H1 (cell line): Measurements from ENCODE around the gene COMMD7. TPM values are rescaled to one million over a fixed set of nuclear protein-coding genes. Genes with fewer than 3 reads are reported as not detected.

ENCODE experiments used
- ATF2 ChIP-seq: IDR thresholded peaks from 2 replicates; pipeline ENCODE4 v1.6.1; 2012; ENCODE audit warnings: low read length, inconsistent platforms
- BACH1 ChIP-seq: IDR thresholded peaks from 2 replicates; pipeline ENCODE4 v1.6.1; 2012; ENCODE audit warnings: low read length, improper control_type of control experiment
- BRCA1 ChIP-seq: IDR thresholded peaks from 2 replicates; pipeline ENCODE4 v1.6.1; 2012; ENCODE audit warnings: low read depth, low read length, improper control_type of control experiment
- CHD2 ChIP-seq: IDR thresholded peaks from 2 replicates; pipeline ENCODE4 v1.6.1; 2012; ENCODE audit warnings: low read length, improper control_type of control experiment
- EGR1 ChIP-seq: IDR thresholded peaks from 2 replicates; pipeline ENCODE4 v1.6.1; 2011; ENCODE audit warnings: low read depth, low read length, borderline replicate concordance
- KDM1A ChIP-seq: fragments of 200-600, 300-600 bp; sonication (generic); IDR thresholded peaks from 2 replicates; pipeline ENCODE4 v1.7.1; 2016; ENCODE audit warnings: mild to moderate bottlenecking, low read length, borderline replicate concordance
- KDM4A ChIP-seq: IDR thresholded peaks from one replicate; pipeline ENCODE4 v1.7.1; 2012; ENCODE audit warnings: low read depth, mild to moderate bottlenecking, moderate library complexity, low read length, inconsistent platforms; ENCODE audit not compliant: severe bottlenecking
- PHF8 ChIP-seq: fragments of 200-600 bp; sonication (generic); conservative IDR thresholded peaks from 2 replicates; pipeline ENCODE4 v1.7.1; 2012; ENCODE audit warnings: low read depth, mild to moderate bottlenecking, inconsistent platforms, low read length, moderate library complexity
- POLR2AphosphoS5 ChIP-seq: IDR thresholded peaks from 2 replicates; pipeline ENCODE4 v1.6.1; 2011; ENCODE audit warnings: low read depth, low read length
- POU5F1 ChIP-seq: IDR thresholded peaks from 2 replicates; pipeline ENCODE4 v1.6.1; 2011; ENCODE audit warnings: low read depth, mild to moderate bottlenecking, low read length, moderate library complexity
- RAD21 ChIP-seq, 2 experiments: IDR thresholded peaks in 1 of 2; conservative IDR thresholded peaks in 1 of 2; 2 replicates each; pipeline ENCODE4 v1.6.1; 2011; ENCODE audit warnings: low read depth in 2 of 2, low read length in 2 of 2, improper control_type of control experiment in 1 of 2, inconsistent platforms in 1 of 2, mild to moderate bottlenecking in 1 of 2, moderate library complexity in 1 of 2
- RBBP5 ChIP-seq: IDR thresholded peaks from 2 replicates; pipeline ENCODE4 v1.7.1; 2012; ENCODE audit warnings: low read depth, mild to moderate bottlenecking, inconsistent platforms, low read length, moderate library complexity, borderline replicate concordance
- SIN3A ChIP-seq, 2 experiments: IDR thresholded peaks in 1 of 2; conservative IDR thresholded peaks in 1 of 2; 2 replicates each; pipeline ENCODE4 v1.6.1; 2011 to 2012; ENCODE audit warnings: low read length in 2 of 2, improper control_type of control experiment in 1 of 2, low read depth in 1 of 2, mild to moderate bottlenecking in 1 of 2
- SP1 ChIP-seq: IDR thresholded peaks from 2 replicates; pipeline ENCODE4 v1.6.1; 2011; ENCODE audit warnings: low read depth, low read length
- TAF1 ChIP-seq: IDR thresholded peaks from 2 replicates; pipeline ENCODE4 v1.6.1; 2011; ENCODE audit warnings: mild to moderate bottlenecking, low read depth, low read length
- TBP ChIP-seq: IDR thresholded peaks from 2 replicates; pipeline ENCODE4 v1.6.1; 2011; ENCODE audit warnings: low read depth, low read length, improper control_type of control experiment
- polyA plus RNA-seq, 7 experiments: library from polyadenylated mRNA; depleted of rRNA in 3 of 7; stranded (reverse) in 5 of 7; unstranded in 2 of 7; fragments of >200 nt in 5 of 7; fragments of 200-250 nt in 2 of 7; gene quantifications; 1 replicate in 5 of 7; 2 replicates in 1 of 7; 4 replicates in 1 of 7; pipeline versions ENCODE4 v1.2.1 to v1.2.3, GENCODE V29; 2011 to 2013; ENCODE audit warnings: missing spikeins in 2 of 7, mixed read lengths in 2 of 7
- total RNA-seq: library from RNA; stranded (reverse); fragmentation: NEBNext Ultra II Directional; extraction: Animal tissue kit (Norgen Biotek cat#: 25700); gene quantifications from 2 replicates; pipeline ENCODE4 v1.2.1, GENCODE V29; 2021

The COMMD7 gene
- total and polyA plus RNA-seq, 2 of the 8 experiments (the other 6 are each of a cell fraction or from before 2014, with no cell fraction given), result 39.4 to 48.9 TPM

DNA sequence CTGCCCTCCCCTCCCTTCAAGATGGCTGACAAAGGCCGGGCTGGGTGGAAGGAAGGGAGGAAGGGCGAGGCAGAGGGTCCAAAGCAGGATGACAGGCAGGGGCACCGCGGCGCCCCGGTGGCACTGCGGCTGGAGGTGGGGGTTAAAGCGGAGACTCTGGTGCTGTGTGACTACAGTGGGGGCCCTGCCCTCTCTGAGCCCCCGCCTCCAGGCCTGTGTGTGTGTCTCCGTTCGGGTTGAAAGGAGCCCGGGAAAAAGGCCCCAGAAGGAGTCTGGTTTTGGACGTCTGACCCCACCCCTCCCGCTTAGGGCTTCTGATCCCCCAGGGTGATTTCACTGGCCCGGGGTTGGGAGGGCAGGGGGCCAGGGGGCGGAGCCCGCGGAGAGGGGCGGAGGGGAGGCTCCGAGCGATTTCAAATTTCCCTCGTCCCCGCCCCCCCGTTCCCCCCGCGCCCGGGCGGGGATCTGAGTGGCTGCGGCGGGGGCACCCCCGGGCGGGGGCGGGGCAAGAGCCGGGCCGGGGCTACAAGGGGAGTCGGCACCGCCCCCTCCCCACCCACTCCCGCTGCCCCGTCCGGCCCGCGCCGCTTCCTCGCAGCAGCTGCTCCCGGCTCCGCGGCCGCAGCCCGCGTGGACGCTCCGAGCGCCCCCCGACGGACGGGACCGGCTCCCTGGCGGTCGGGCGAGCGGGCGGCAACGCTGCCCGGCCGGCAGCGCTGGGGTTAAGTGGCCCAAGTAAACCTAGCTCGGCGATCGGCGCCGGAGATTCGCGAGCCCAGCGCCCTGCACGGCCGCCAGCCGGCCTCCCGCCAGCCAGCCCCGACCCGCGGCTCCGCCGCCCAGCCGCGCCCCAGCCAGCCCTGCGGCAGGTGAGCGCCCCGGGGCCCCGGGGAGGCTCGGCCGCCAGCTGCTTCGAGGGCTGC, 18.8 kb upstream of the COMMD7 start, which contains the start of gene DNMT3B (continued):
- TF ChIP-seq SP1 (peak; percentile 13; the same call in 1 of the 2 replicates), ATF2 (no peak), KDM1A (peak; percentile 47; the same call in 1 of the 2 replicates), CHD2 (peak; percentile 43; the same call in 1 of the 2 replicates), BACH1 (0 out of 2 replicates have a peak, but pooled peaks have one; percentile 33), SIN3A (conservative IDR thresholded peaks at IDR 0.05 in 1 of 2, IDR thresholded peaks at IDR 0.05 in 1 of 2; ENCODE audit: low read depth in 1 of 2, low read length in 2 of 2) (peak; percentile 71 to 72; a peak in 2 of 4 replicates), TBP (peak; percentile 88; the same call in 1 of the 2 replicates), RBBP5 (peak; percentile 58; the same call in 1 of the 2 replicates), EGR1 (no peak), POU5F1 (no peak), BRCA1 (no peak), PHF8 (peak; percentile 75), TAF1 (peak; percentile 85), POLR2AphosphoS5 (peak; percentile 82), KDM4A (peak; percentile 11), RAD21 (IDR thresholded peaks at IDR 0.05 in 1 of 2, conservative IDR thresholded peaks at IDR 0.05 in 1 of 2; ENCODE audit: low read depth in 2 of 2, low read length in 2 of 2) (peak; percentile 2 to 37; a peak in 3 of 4 replicates)
